SK-MEL-5 (cell line): Measurements from ENCODE around the gene CASQ1. TPM values are rescaled to one million over a fixed set of nuclear protein-coding genes. Genes with fewer than 3 reads are reported as not detected.

Experiments
- DNase-seq: peaks from one replicate; pipeline ENCODE4 v3.0.0-alpha.2; 2016; ENCODE audit warnings: low read depth, low spot score
- in situ Hi-C: cut with HindIII; loops from 2 replicates; pipeline ENCODE4 v1.10.0; 2016; ENCODE audit warnings: low sequenced_read_pairs, high pct_unique_total_duplicates, low pct_unique_long_range_greater_than_20kb
- total RNA-seq: library from RNA; depleted of rRNA; stranded (reverse); fragments of >200 nt; shearing (Covaris generic); gene quantifications from 2 replicates; pipeline ENCODE4 v1.2.3, GENCODE V29; 2014

CASQ1 gene
- total RNA-seq, 1 experiment from 2014 or later: not detected

- no peak for DNase-seq
- in situ Hi-C loops: no loop called here
Measured at GRCh38 chr1:160166166-160166868, 24.1 kb upstream of the CASQ1 start.

- no peak for DNase-seq
- in situ Hi-C loops: no loop called here
Measured at GRCh38 chr1:160167056-160167455, 23.3 kb upstream of the CASQ1 start.

GRCh38 chr1:160167580-160167979 lies 22.8 kb upstream of the CASQ1 start:
- in situ Hi-C loops: no loop called here
- DNase-seq: peak; percentile 26

- no peak for DNase-seq
- in situ Hi-C loops: no loop called here
Measured at GRCh38 chr1:160168016-160168415, 22.4 kb upstream of the CASQ1 start.

GRCh38 chr1:160168609-160169369 lies 21.6 kb upstream of the CASQ1 start:
- peak; percentile 65 for DNase-seq
- in situ Hi-C loops: no loop called here

- in situ Hi-C loops: no loop called here
- peak; percentile 93 for DNase-seq
Measured at GRCh38 chr1:160169553-160170399, 20.6 kb upstream of the CASQ1 start.

GRCh38 chr1:160171354-160171753 lies 19.0 kb upstream of the CASQ1 start:
- no peak for DNase-seq

GRCh38 chr1:160171980-160172379 lies 18.4 kb upstream of the CASQ1 start:
- in situ Hi-C loops: no loop called here

More at GRCh38 chr1:160171354-160171753, 19.0 kb upstream of the CASQ1 start:
- in situ Hi-C loops: no loop called here

GRCh38 chr1:160177231-160177630 lies 13.1 kb upstream of the CASQ1 start:
- DNase-seq: no peak
- in situ Hi-C loops: no loop called here

More at GRCh38 chr1:160171980-160172379, 18.4 kb upstream of the CASQ1 start:
- DNase-seq: no peak

- no peak for DNase-seq
- in situ Hi-C loops: no loop called here
Measured at GRCh38 chr1:160177667-160178066, 12.7 kb upstream of the CASQ1 start.

- in situ Hi-C loops: no loop called here
- no peak for DNase-seq
Measured at GRCh38 chr1:160178731-160179130, 11.6 kb upstream of the CASQ1 start.

GRCh38 chr1:160179336-160179735 lies 11.0 kb upstream of the CASQ1 start:
- in situ Hi-C loops: no loop called here
- no peak for DNase-seq

GRCh38 chr1:160186246-160186645 lies 4.1 kb upstream of the CASQ1 start:
- no peak for DNase-seq
- in situ Hi-C loops: no loop called here

GRCh38 chr1:160186729-160187128 lies 3.6 kb upstream of the CASQ1 start:
- in situ Hi-C loops: no loop called here

GRCh38 chr1:160187407-160187806 lies 3.0 kb upstream of the CASQ1 start:
- DNase-seq: no peak
- in situ Hi-C loops: no loop called here

More at GRCh38 chr1:160186729-160187128, 3.6 kb upstream of the CASQ1 start:
- no peak for DNase-seq

- no peak for DNase-seq
- in situ Hi-C loops: no loop called here
Measured at GRCh38 chr1:160188341-160188740, 2.0 kb upstream of the CASQ1 start.

GRCh38 chr1:160191756-160192155 lies 1.4 kb downstream of the CASQ1 start:
- no peak for DNase-seq
- in situ Hi-C loops: no loop called here

GRCh38 chr1:160192234-160192633 lies 1.9 kb downstream of the CASQ1 start:
- in situ Hi-C loops: no loop called here
- no peak for DNase-seq
